ENCODE data around the gene RTL5.

GRCh38 chrX:72132456-72132855 is 741 bp upstream of the RTL5 start:
- no peak for TF ChIP-seq TAF1 (conservative IDR thresholded peaks at IDR 0.05)
- TF ChIP-seq, protein P1, sequence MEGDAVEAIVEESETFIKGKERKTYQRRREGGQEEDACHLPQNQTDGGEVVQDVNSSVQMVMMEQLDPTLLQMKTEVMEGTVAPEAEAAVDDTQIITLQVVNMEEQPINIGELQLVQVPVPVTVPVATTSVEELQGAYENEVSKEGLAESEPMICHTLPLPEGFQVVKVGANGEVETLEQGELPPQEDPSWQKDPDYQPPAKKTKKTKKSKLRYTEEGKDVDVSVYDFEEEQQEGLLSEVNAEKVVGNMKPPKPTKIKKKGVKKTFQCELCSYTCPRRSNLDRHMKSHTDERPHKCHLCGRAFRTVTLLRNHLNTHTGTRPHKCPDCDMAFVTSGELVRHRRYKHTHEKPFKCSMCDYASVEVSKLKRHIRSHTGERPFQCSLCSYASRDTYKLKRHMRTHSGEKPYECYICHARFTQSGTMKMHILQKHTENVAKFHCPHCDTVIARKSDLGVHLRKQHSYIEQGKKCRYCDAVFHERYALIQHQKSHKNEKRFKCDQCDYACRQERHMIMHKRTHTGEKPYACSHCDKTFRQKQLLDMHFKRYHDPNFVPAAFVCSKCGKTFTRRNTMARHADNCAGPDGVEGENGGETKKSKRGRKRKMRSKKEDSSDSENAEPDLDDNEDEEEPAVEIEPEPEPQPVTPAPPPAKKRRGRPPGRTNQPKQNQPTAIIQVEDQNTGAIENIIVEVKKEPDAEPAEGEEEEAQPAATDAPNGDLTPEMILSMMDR (IDR thresholded peaks at IDR 0.05; ENCODE audit: low read depth, low read length, missing input control), result no peak
- no peak for TF ChIP-seq MAX (IDR thresholded peaks at IDR 0.05)
